ENCODE measurements around the gene ERMP1.

Gene ERMP1

GRCh38 chr9:5815461-5815860 lies 17.5 kb downstream of the ERMP1 start:
- H3K79me1 ChIP-seq (ENCODE audit: low read depth, low read length), result no peaks in the 10 kb centered on the region
- no peak overlapping the region for H2AK5ac ChIP-seq (ENCODE audit: low read depth, low read length)
- no peak overlapping the region for H3K14ac ChIP-seq (ENCODE audit: low read length)
- H4K8ac ChIP-seq (ENCODE audit: low read depth, low read length), result no peak overlapping the region
- DNase-seq (ENCODE audit: low spot score), result no peak
- no peak overlapping the region for H2AFZ ChIP-seq (ENCODE audit: low read length)
- no peak overlapping the region for H2BK5ac ChIP-seq (ENCODE audit: low read length)
- H3K27me3 ChIP-seq (ENCODE audit: control insufficient read depth in 3 of 3, insufficient read depth in 3 of 3, low read depth in 1 of 3, low read length in 3 of 3), result no peaks in the 10 kb centered on the region
- no peak overlapping the region for H3K27ac ChIP-seq (replicated peaks; ENCODE audit: low read length)
- no peak overlapping the region for H3K18ac ChIP-seq (ENCODE audit: low read length)
- H4K91ac ChIP-seq (ENCODE audit: low read depth, low read length, poor library complexity), result no peak overlapping the region
- no peak overlapping the region for H3K4me2 ChIP-seq (ENCODE audit: insufficient read depth, low read length, poor library complexity, severe bottlenecking)
- no peaks in the 10 kb centered on the region for H3K9me3 ChIP-seq (replicated peaks in 1 of 2; ENCODE audit: control insufficient read depth in 2 of 2, insufficient read depth in 1 of 2, low read depth in 1 of 2, low read length in 2 of 2)
- WGBS, 2 donors (ENCODE audit: extremely low coverage in 2 of 2, insufficient read length in 2 of 2, insufficient replicate concordance in 1 of 2), result no CpG with 5 or more reads among the region's 1 CpG
- H3K36me3 ChIP-seq (replicated peaks in 1 of 2; ENCODE audit: control insufficient read depth in 2 of 2, insufficient read depth in 2 of 2, low read length in 2 of 2), result no peaks in the 10 kb centered on the region
- H3K9ac ChIP-seq (ENCODE audit: low read depth, low read length, poor library complexity), result no peak overlapping the region
- no peak overlapping the region for H2BK15ac ChIP-seq (ENCODE audit: low read length)
- no peak overlapping the region for H3K4ac ChIP-seq (ENCODE audit: low read length)
- no peak overlapping the region for H3K23ac ChIP-seq (ENCODE audit: low read depth, low read length, poor library complexity)
- no peak overlapping the region for H2BK12ac ChIP-seq (ENCODE audit: low read length)
- H2BK120ac ChIP-seq (ENCODE audit: low read depth, low read length), result no peak overlapping the region
- no peak overlapping the region for H3K4me3 ChIP-seq (ENCODE audit: low read length in 2 of 2)
- no peaks in the 10 kb centered on the region for H3K4me1 ChIP-seq (ENCODE audit: control insufficient read depth in 2 of 2, insufficient read depth in 1 of 2, low read depth in 1 of 2, low read length in 2 of 2)

GRCh38 chr9:5813824-5814223 lies 19.1 kb downstream of the ERMP1 start:
- Histone ChIP-seq H2AFZ (ENCODE audit: low read length) (no peak overlapping the region), H3K9ac (ENCODE audit: low read depth, low read length, poor library complexity) (no peak overlapping the region), H3K4me1 (ENCODE audit: control insufficient read depth in 2 of 2, insufficient read depth in 1 of 2, low read depth in 1 of 2, low read length in 2 of 2) (no peaks in the 10 kb centered on the region), H3K4ac (ENCODE audit: low read length) (no peak overlapping the region), H3K14ac (ENCODE audit: low read length) (no peak overlapping the region), H3K23ac (ENCODE audit: low read depth, low read length, poor library complexity) (no peak overlapping the region), H4K8ac (ENCODE audit: low read depth, low read length) (no peak overlapping the region), H4K91ac (ENCODE audit: low read depth, low read length, poor library complexity) (no peak overlapping the region), H2BK5ac (ENCODE audit: low read length) (no peak overlapping the region), H2BK15ac (ENCODE audit: low read length) (no peak overlapping the region), H3K36me3 (replicated peaks in 1 of 2; ENCODE audit: control insufficient read depth in 2 of 2, insufficient read depth in 2 of 2, low read length in 2 of 2) (no peaks in the 10 kb centered on the region), H3K9me3 (replicated peaks in 1 of 2; ENCODE audit: control insufficient read depth in 2 of 2, insufficient read depth in 1 of 2, low read depth in 1 of 2, low read length in 2 of 2) (no peaks in the 10 kb centered on the region), H3K27ac (replicated peaks; ENCODE audit: low read length) (no peak overlapping the region), H3K4me3 (ENCODE audit: low read length in 2 of 2) (no peak overlapping the region), H2BK12ac (ENCODE audit: low read length) (no peak overlapping the region), H2BK120ac (ENCODE audit: low read depth, low read length) (no peak overlapping the region), H3K27me3 (ENCODE audit: control insufficient read depth in 3 of 3, insufficient read depth in 3 of 3, low read depth in 1 of 3, low read length in 3 of 3) (no peaks in the 10 kb centered on the region), H2AK5ac (ENCODE audit: low read depth, low read length) (no peak overlapping the region), H3K79me1 (ENCODE audit: low read depth, low read length) (no peaks in the 10 kb centered on the region), H3K4me2 (ENCODE audit: insufficient read depth, low read length, poor library complexity, severe bottlenecking) (no peak overlapping the region), H3K18ac (ENCODE audit: low read length) (no peak overlapping the region)
- no peak for DNase-seq (ENCODE audit: low spot score)
- no CpG with 5 or more reads among the region's 3 CpGs for WGBS, 2 donors (ENCODE audit: extremely low coverage in 2 of 2, insufficient read length in 2 of 2, insufficient replicate concordance in 1 of 2)

- no peak for DNase-seq (ENCODE audit: low spot score)
- no peak overlapping the region for H3K23ac ChIP-seq (ENCODE audit: low read depth, low read length, poor library complexity)
- no peak overlapping the region for H3K18ac ChIP-seq (ENCODE audit: low read length)
- no peak overlapping the region for H4K91ac ChIP-seq (ENCODE audit: low read depth, low read length, poor library complexity)
- no peaks in the 10 kb centered on the region for H3K79me1 ChIP-seq (ENCODE audit: low read depth, low read length)
- no peak overlapping the region for H2AFZ ChIP-seq (ENCODE audit: low read length)
- H3K9ac ChIP-seq (ENCODE audit: low read depth, low read length, poor library complexity), result no peak overlapping the region
- no peak overlapping the region for H2BK5ac ChIP-seq (ENCODE audit: low read length)
- no peaks in the 10 kb centered on the region for H3K36me3 ChIP-seq (replicated peaks in 1 of 2; ENCODE audit: control insufficient read depth in 2 of 2, insufficient read depth in 2 of 2, low read length in 2 of 2)
- no peak overlapping the region for H2BK120ac ChIP-seq (ENCODE audit: low read depth, low read length)
- H2BK12ac ChIP-seq (ENCODE audit: low read length), result no peak overlapping the region
- H2AK5ac ChIP-seq (ENCODE audit: low read depth, low read length), result no peak overlapping the region
- no peak overlapping the region for H3K27ac ChIP-seq (replicated peaks; ENCODE audit: low read length)
- H3K9me3 ChIP-seq (replicated peaks in 1 of 2; ENCODE audit: control insufficient read depth in 2 of 2, insufficient read depth in 1 of 2, low read depth in 1 of 2, low read length in 2 of 2), result no peaks in the 10 kb centered on the region
- H3K27me3 ChIP-seq (ENCODE audit: control insufficient read depth in 3 of 3, insufficient read depth in 3 of 3, low read depth in 1 of 3, low read length in 3 of 3), result no peaks in the 10 kb centered on the region
- no peak overlapping the region for H3K4me2 ChIP-seq (ENCODE audit: insufficient read depth, low read length, poor library complexity, severe bottlenecking)
- no peak overlapping the region for H4K8ac ChIP-seq (ENCODE audit: low read depth, low read length)
- H3K4me1 ChIP-seq (ENCODE audit: control insufficient read depth in 2 of 2, insufficient read depth in 1 of 2, low read depth in 1 of 2, low read length in 2 of 2), result no peaks in the 10 kb centered on the region
- H3K4ac ChIP-seq (ENCODE audit: low read length), result no peak overlapping the region
- no peak overlapping the region for H3K14ac ChIP-seq (ENCODE audit: low read length)
- no peak overlapping the region for H2BK15ac ChIP-seq (ENCODE audit: low read length)
- H3K4me3 ChIP-seq (ENCODE audit: low read length in 2 of 2), result no peak overlapping the region
- no CpG with 5 or more reads among the region's 1 CpG for WGBS, 2 donors (ENCODE audit: extremely low coverage in 2 of 2, insufficient read length in 2 of 2, insufficient replicate concordance in 1 of 2)
Observed at GRCh38 chr9:5811751-5812150, 21.2 kb downstream of the ERMP1 start.

GRCh38 chr9:5805478-5805877 lies 27.4 kb downstream of the ERMP1 start:
- no peak overlapping the region for H2AK5ac ChIP-seq (ENCODE audit: low read depth, low read length)
- H2BK5ac ChIP-seq (ENCODE audit: low read length), result no peak overlapping the region
- H2BK120ac ChIP-seq (ENCODE audit: low read depth, low read length), result no peak overlapping the region
- no peak overlapping the region for H4K8ac ChIP-seq (ENCODE audit: low read depth, low read length)
- H3K9ac ChIP-seq (ENCODE audit: low read depth, low read length, poor library complexity), result no peak overlapping the region
- no peak overlapping the region for H3K27ac ChIP-seq (replicated peaks; ENCODE audit: low read length)
- DNase-seq (ENCODE audit: low spot score), result no peak
- no peak overlapping the region for H2AFZ ChIP-seq (ENCODE audit: low read length)
- no peak overlapping the region for H3K18ac ChIP-seq (ENCODE audit: low read length)
- H3K23ac ChIP-seq (ENCODE audit: low read depth, low read length, poor library complexity), result no peak overlapping the region
- H3K79me1 ChIP-seq (ENCODE audit: low read depth, low read length), result no peaks in the 10 kb centered on the region
- no peaks in the 10 kb centered on the region for H3K36me3 ChIP-seq (replicated peaks in 1 of 2; ENCODE audit: control insufficient read depth in 2 of 2, insufficient read depth in 2 of 2, low read length in 2 of 2)
- H3K4me1 ChIP-seq (ENCODE audit: control insufficient read depth in 2 of 2, insufficient read depth in 1 of 2, low read depth in 1 of 2, low read length in 2 of 2), result no peaks in the 10 kb centered on the region
- H2BK15ac ChIP-seq (ENCODE audit: low read length), result no peak overlapping the region
- H3K4me2 ChIP-seq (ENCODE audit: insufficient read depth, low read length, poor library complexity, severe bottlenecking), result no peak overlapping the region
- H3K4ac ChIP-seq (ENCODE audit: low read length), result no peak overlapping the region
- H3K9me3 ChIP-seq (replicated peaks in 1 of 2; ENCODE audit: control insufficient read depth in 2 of 2, insufficient read depth in 1 of 2, low read depth in 1 of 2, low read length in 2 of 2), result no peaks in the 10 kb centered on the region
- no peaks in the 10 kb centered on the region for H3K27me3 ChIP-seq (ENCODE audit: control insufficient read depth in 3 of 3, insufficient read depth in 3 of 3, low read depth in 1 of 3, low read length in 3 of 3)
- H2BK12ac ChIP-seq (ENCODE audit: low read length), result no peak overlapping the region
- H3K4me3 ChIP-seq (ENCODE audit: low read length in 2 of 2), result no peak overlapping the region
- WGBS, 2 donors (ENCODE audit: extremely low coverage in 2 of 2, insufficient read length in 2 of 2, insufficient replicate concordance in 1 of 2), result no CpG with 5 or more reads among the region's 3 CpGs
- no peak overlapping the region for H4K91ac ChIP-seq (ENCODE audit: low read depth, low read length, poor library complexity)
- H3K14ac ChIP-seq (ENCODE audit: low read length), result no peak overlapping the region

Measured in neuronal stem cell (in vitro differentiated cells).